ENCODE results near the gene CIZ1. TPM values are rescaled to one million over a fixed set of nuclear protein-coding genes. Genes with fewer than 3 reads are reported as not detected.

Gene CIZ1
- total RNA-seq, 4 donors from 2014 or later, result 86.7 to 136 (median 115) TPM

DNA sequence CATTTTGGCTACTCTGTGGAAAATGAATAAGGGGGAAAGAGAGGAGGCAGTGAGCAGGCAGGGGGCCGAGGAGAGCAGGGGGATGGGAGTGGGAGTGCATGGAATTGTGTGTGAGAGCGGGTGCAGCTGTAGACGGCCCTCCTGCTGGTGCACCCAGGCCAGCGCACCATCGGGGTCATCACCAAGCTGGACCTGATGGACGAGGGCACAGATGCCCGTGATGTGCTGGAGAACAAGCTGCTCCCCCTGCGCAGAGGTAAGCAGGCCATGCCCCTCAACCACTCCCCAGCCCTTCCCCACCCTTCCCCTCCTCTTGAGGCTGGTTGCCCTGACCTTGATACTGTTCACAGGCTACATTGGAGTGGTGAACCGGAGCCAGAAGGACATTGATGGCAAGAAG lies 28.5 kb upstream of the CIZ1 start:
- 87% methylated on average over 9 of the region's 9 CpGs for WGBS
- TF ChIP-seq POLR2A (IDR thresholded peaks at IDR 0.05), result no peak
- DNase-seq (ENCODE audit: low spot score in 2 of 2), result no peak
- no peak overlapping the region for H3K4me3 ChIP-seq
- no peak overlapping the region for H3K27ac ChIP-seq
- peaks cover 20% of the 10 kb centered on the region for H3K4me1 ChIP-seq
- no peaks in the 10 kb centered on the region for H3K9me3 ChIP-seq
- peaks cover 16% of the 10 kb centered on the region for H3K36me3 ChIP-seq
- no peaks in the 10 kb centered on the region for H3K27me3 ChIP-seq

DNA sequence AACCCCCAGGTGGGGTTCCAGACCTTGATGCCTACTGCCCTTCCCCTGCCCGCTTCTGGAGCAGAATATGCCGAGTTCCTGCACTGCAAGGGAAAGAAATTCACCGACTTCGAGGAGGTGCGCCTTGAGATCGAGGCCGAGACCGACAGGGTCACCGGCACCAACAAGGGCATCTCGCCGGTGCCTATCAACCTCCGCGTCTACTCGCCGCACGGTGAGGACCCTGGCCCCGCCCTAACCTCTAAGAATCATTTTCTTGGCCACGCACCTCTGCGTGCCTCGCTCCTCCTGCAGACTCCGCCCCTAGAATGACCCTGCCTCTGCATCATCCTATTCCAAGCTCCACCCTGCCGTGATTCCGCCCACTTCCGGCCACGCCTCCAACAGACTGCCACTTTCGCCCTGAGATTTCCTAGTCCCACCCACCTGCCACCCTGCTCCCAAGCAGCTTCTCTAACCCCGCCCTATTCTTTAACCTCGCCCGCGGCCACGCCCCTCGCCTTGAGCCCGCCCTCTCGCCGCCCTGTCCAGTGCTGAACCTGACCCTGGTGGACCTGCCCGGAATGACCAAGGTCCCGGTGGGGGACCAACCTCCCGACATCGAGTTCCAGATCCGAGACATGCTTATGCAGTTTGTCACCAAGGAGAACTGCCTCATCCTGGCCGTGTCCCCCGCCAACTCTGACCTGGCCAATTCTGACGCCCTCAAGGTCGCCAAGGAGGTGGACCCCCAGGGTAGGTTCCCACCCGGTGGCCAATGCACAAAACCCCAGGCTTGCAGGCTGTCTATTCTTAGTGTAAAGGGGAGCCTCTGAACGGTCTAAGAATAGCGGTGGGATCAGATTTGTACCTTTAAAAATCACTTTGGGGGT lies 27.4 kb upstream of the CIZ1 start:
- Histone ChIP-seq H3K27me3 (no peaks in the 10 kb centered on the region), H3K4me3 (peak overlapping the region; percentile 32), H3K9me3 (no peaks in the 10 kb centered on the region), H3K4me1 (peaks cover 22% of the 10 kb centered on the region), H3K27ac (no peak overlapping the region), H3K36me3 (peaks cover 11% of the 10 kb centered on the region)
- peak; percentile 96 to 97 for DNase-seq (ENCODE audit: low spot score in 2 of 2)
- 16% methylated on average over 42 of the region's 47 CpGs for WGBS
- TF ChIP-seq, protein P1, sequence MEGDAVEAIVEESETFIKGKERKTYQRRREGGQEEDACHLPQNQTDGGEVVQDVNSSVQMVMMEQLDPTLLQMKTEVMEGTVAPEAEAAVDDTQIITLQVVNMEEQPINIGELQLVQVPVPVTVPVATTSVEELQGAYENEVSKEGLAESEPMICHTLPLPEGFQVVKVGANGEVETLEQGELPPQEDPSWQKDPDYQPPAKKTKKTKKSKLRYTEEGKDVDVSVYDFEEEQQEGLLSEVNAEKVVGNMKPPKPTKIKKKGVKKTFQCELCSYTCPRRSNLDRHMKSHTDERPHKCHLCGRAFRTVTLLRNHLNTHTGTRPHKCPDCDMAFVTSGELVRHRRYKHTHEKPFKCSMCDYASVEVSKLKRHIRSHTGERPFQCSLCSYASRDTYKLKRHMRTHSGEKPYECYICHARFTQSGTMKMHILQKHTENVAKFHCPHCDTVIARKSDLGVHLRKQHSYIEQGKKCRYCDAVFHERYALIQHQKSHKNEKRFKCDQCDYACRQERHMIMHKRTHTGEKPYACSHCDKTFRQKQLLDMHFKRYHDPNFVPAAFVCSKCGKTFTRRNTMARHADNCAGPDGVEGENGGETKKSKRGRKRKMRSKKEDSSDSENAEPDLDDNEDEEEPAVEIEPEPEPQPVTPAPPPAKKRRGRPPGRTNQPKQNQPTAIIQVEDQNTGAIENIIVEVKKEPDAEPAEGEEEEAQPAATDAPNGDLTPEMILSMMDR (IDR thresholded peaks at IDR 0.05), result no peak
- TF ChIP-seq POLR2AphosphoS5 (IDR thresholded peaks at IDR 0.05), result no peak
- no peak for TF ChIP-seq EP300 (IDR thresholded peaks at IDR 0.05)
- TF ChIP-seq POLR2A (IDR thresholded peaks at IDR 0.05), result no peak

DNA sequence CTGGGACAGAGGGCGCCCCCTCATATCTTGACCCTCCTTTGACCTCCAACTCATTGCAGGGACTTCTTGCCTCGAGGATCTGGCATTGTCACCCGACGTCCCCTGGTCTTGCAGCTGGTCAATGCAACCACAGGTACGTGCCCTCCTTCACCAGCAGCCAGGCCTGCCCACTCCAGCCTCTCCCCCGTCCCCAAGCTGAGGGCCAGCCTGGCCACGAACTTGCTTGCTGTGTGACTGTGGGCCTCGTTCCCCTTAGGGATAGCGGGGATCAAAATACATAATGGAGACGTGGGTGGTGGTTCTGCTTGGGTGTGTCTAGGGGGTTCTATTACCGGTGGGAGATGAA lies 26.8 kb upstream of the CIZ1 start:
- Histone ChIP-seq H3K36me3 (peaks cover 11% of the 10 kb centered on the region), H3K4me1 (peaks cover 22% of the 10 kb centered on the region), H3K4me3 (peak overlapping the region; percentile 32), H3K27ac (no peak overlapping the region), H3K9me3 (no peaks in the 10 kb centered on the region), H3K27me3 (no peaks in the 10 kb centered on the region)
- 75% methylated on average over 10 of the region's 11 CpGs for WGBS
- TF ChIP-seq EP300 (IDR thresholded peaks at IDR 0.05) (no peak), POLR2A (IDR thresholded peaks at IDR 0.05) (no peak), POLR2AphosphoS5 (IDR thresholded peaks at IDR 0.05) (no peak)
- TF ChIP-seq, protein P1 (IDR thresholded peaks at IDR 0.05), result no peak
- no peak for DNase-seq (ENCODE audit: low spot score in 2 of 2)

DNA sequence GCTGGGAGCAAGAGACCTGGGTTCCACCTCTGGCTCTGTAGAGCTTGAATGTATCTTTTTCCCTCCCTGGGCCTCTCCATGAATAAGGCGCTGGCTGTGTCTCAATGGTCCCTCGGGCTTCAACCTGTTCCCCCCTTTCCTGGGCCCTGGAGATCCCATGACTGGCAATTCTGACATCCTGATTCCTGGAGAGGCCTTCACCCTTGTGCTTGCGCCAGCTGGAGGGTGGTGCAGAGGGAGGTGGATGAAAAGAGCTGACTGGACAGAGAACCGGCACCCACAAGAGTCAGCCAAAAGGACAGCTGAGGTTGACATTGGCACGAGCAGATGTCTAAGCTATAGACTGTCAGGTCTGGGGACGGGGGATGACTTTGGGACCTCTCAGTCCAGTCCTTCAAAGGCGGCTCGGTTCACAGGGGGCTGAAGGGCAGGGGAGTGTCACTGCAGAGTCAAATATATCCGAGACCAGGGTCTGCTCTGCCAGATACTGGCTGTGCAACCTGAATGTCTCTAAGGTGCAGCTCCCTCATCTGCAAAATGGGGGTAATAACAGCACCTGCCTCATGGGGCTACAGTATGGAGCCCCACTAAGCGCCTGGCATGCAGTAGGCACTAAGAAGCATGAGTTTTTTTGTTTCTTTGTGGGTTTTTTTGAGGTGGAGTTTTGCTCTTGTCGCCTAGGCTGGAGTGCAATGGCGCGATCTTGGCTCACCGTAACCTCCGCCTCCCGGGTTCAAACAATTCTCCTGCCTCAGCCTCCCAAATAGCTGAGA lies 25.6 kb upstream of the CIZ1 start:
- Histone ChIP-seq H3K4me1 (peaks cover 30% of the 10 kb centered on the region), H3K36me3 (peaks cover 6% of the 10 kb centered on the region), H3K27me3 (no peaks in the 10 kb centered on the region), H3K9me3 (no peaks in the 10 kb centered on the region), H3K4me3 (no peak overlapping the region), H3K27ac (no peak overlapping the region)
- no peak for DNase-seq (ENCODE audit: low spot score in 2 of 2)
- TF ChIP-seq, protein P1 (IDR thresholded peaks at IDR 0.05), result no peak
- TF ChIP-seq POLR2A (IDR thresholded peaks at IDR 0.05) (no peak), POLR2AphosphoS5 (IDR thresholded peaks at IDR 0.05) (no peak), EP300 (IDR thresholded peaks at IDR 0.05) (no peak)
- 87% methylated on average over 12 of the region's 16 CpGs for WGBS

DNA sequence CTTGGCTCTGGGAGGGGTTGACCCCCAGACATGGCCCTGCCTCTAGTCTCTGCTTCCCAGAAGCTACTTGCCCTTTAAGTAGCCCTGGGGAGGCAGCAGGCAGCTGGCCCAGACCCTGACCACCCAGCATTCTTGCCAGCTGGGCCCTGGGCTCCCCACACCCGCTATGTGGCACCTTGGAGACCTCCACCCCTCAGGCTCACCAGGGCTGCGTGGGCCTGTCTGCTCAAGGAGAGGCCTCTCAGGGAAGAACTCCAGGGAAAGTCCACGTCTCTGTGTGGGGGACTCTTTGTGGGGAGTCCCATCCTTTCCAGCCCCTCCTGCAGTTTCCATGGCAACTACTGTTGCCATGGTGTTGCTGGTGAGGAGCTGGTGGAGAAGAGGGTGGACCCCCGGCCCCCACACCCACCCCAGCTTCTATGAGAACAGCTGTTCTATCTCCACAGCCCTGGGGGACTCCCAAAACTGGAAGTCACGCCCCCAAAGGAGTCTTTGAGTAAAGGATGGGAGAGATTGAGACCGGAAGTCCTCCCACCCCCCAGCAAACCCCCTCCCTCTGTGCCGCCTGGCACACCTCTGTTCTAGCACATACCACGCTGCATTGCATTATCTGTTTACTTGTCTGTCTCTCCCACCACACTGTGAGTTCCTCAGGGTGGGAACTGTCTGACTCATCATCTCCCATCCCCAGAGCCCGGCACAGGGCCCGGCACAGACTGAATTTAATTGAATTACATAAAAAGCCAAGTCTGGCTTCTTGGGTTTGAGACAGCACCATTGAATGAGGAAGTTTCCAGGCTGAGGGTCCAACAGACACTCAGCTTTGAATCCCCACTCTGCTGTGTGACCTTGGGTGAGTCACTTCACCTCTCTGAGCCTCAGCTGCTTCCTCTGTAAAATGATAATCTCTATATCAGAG lies 24.4 kb upstream of the CIZ1 start:
- DNase-seq (ENCODE audit: low spot score in 2 of 2), result peak in 1 of 2 donors; percentile 78
- no peak for TF ChIP-seq POLR2AphosphoS5 (IDR thresholded peaks at IDR 0.05)
- TF ChIP-seq EP300 (IDR thresholded peaks at IDR 0.05), result no peak
- TF ChIP-seq, protein P1 (IDR thresholded peaks at IDR 0.05), result no peak
- no peak for TF ChIP-seq POLR2A (IDR thresholded peaks at IDR 0.05)
- Histone ChIP-seq H3K27me3 (no peaks in the 10 kb centered on the region), H3K9me3 (no peaks in the 10 kb centered on the region), H3K4me3 (no peak overlapping the region), H3K27ac (peak overlapping the region; percentile 85), H3K4me1 (peaks cover 41% of the 10 kb centered on the region), H3K36me3 (peaks cover 4% of the 10 kb centered on the region)
- 57% methylated on average over 8 of the region's 10 CpGs for WGBS

Data from suprapubic skin (tissue), 4 donors.